ENCODE measurements around the gene RAC3. TPM values are rescaled to one million over a fixed set of nuclear protein-coding genes. Genes with fewer than 3 reads are reported as not detected.

RAC3 gene
- total RNA-seq, 1 donor from 2014 or later, result 31.6 TPM

- Histone ChIP-seq H3K36me3 (no peaks in the 10 kb centered on the region), H3K4me2 (no peak overlapping the region), H3K27me3 (no peaks in the 10 kb centered on the region), H3K4me1 (no peaks in the 10 kb centered on the region), H3F3A (ENCODE audit: low read depth) (peaks cover 37% of the 10 kb centered on the region), H2AFZ (replicated peaks) (no peak overlapping the region), H4K20me1 (ENCODE audit: low read depth) (peaks cover 66% of the 10 kb centered on the region), H3K27ac (no peak overlapping the region), H3K9me3 (ENCODE audit: low read depth) (no peaks in the 10 kb centered on the region), H3K4me3 (no peak overlapping the region), H3K9ac (no peak overlapping the region), H3K79me2 (ENCODE audit: low read depth) (no peaks in the 10 kb centered on the region)
- H3K4me3 Mint-ChIP-seq, result no peak overlapping the region
- TF ChIP-seq EZH2 (IDR thresholded peaks at IDR 0.05) (no peak), EZH2phosphoT487 (IDR thresholded peaks at IDR 0.05) (no peak)
- TF ChIP-seq, protein P1, sequence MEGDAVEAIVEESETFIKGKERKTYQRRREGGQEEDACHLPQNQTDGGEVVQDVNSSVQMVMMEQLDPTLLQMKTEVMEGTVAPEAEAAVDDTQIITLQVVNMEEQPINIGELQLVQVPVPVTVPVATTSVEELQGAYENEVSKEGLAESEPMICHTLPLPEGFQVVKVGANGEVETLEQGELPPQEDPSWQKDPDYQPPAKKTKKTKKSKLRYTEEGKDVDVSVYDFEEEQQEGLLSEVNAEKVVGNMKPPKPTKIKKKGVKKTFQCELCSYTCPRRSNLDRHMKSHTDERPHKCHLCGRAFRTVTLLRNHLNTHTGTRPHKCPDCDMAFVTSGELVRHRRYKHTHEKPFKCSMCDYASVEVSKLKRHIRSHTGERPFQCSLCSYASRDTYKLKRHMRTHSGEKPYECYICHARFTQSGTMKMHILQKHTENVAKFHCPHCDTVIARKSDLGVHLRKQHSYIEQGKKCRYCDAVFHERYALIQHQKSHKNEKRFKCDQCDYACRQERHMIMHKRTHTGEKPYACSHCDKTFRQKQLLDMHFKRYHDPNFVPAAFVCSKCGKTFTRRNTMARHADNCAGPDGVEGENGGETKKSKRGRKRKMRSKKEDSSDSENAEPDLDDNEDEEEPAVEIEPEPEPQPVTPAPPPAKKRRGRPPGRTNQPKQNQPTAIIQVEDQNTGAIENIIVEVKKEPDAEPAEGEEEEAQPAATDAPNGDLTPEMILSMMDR (IDR thresholded peaks at IDR 0.05), result no peak
- DNase-seq (ENCODE audit: low spot score), result no peak
- peaks cover 2% of the 10 kb centered on the region for H3K27me3 Mint-ChIP-seq (ENCODE audit: insufficient read depth, low read depth)
- no peak overlapping the region for H3K27ac Mint-ChIP-seq
- H3K36me3 Mint-ChIP-seq, result peaks cover 5% of the 10 kb centered on the region
- peaks cover 2% of the 10 kb centered on the region for H3K4me1 Mint-ChIP-seq
- H3K9me3 Mint-ChIP-seq, result no peaks in the 10 kb centered on the region
Observed at GRCh38 chr17:82080048-82080788, 48.7 kb downstream of the RAC3 start.

GRCh38 chr17:82080789-82081464, 49.4 kb downstream of the RAC3 start:
- Histone ChIP-seq H3K4me3 (no peak overlapping the region), H3K27ac (no peak overlapping the region), H3K9ac (no peak overlapping the region), H4K20me1 (ENCODE audit: low read depth) (peaks cover 72% of the 10 kb centered on the region), H3K4me1 (no peaks in the 10 kb centered on the region), H3K27me3 (no peaks in the 10 kb centered on the region), H3F3A (ENCODE audit: low read depth) (peaks cover 33% of the 10 kb centered on the region), H3K79me2 (ENCODE audit: low read depth) (no peaks in the 10 kb centered on the region), H3K4me2 (no peak overlapping the region), H2AFZ (replicated peaks) (no peak overlapping the region), H3K9me3 (ENCODE audit: low read depth) (no peaks in the 10 kb centered on the region), H3K36me3 (no peaks in the 10 kb centered on the region)
- no peak for TF ChIP-seq EZH2 (IDR thresholded peaks at IDR 0.05)
- no peak for TF ChIP-seq EZH2phosphoT487 (IDR thresholded peaks at IDR 0.05)
- TF ChIP-seq, protein P1 (IDR thresholded peaks at IDR 0.05), result no peak
- Mint-ChIP-seq H3K27me3 (ENCODE audit: insufficient read depth, low read depth) (peaks cover 2% of the 10 kb centered on the region), H3K36me3 (peaks cover 5% of the 10 kb centered on the region), H3K4me3 (no peak overlapping the region), H3K4me1 (peaks cover 2% of the 10 kb centered on the region), H3K27ac (no peak overlapping the region), H3K9me3 (no peaks in the 10 kb centered on the region)
- DNase-seq (ENCODE audit: low spot score), result no peak

DNA sequence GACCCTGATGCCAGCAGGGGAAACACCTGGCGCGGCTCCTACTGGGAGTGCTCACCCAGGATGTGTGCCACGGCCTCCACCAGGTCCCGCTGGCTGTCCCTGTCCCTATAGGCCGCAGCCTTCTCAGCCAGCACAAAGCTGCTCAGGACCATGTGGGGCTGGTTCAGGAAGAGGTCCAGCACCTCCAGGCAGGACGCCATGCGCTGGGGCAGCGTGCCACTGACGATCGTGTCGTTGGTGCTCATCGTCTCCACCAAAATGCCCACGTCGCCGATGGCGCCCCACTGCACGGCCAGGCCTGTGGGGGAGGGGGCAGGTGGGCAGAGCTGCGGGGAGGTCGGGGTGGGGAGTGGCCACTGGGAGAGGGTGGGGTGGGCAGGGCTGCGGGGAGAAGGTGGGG, 50.1 kb downstream of the RAC3 start:
- H3K27me3 Mint-ChIP-seq (ENCODE audit: insufficient read depth, low read depth), result peaks cover 2% of the 10 kb centered on the region
- no peak overlapping the region for H2AFZ ChIP-seq (replicated peaks)
- H3F3A ChIP-seq (ENCODE audit: low read depth), result peaks cover 27% of the 10 kb centered on the region
- H3K9me3 ChIP-seq (ENCODE audit: low read depth), result no peaks in the 10 kb centered on the region
- DNase-seq (ENCODE audit: low spot score), result no peak
- no peak overlapping the region for H3K27ac Mint-ChIP-seq
- no peak overlapping the region for H3K4me2 ChIP-seq
- no peaks in the 10 kb centered on the region for H3K4me1 ChIP-seq
- peaks cover 76% of the 10 kb centered on the region for H4K20me1 ChIP-seq (ENCODE audit: low read depth)
- H3K4me1 Mint-ChIP-seq, result peaks cover 2% of the 10 kb centered on the region
- no peak overlapping the region for H3K4me3 ChIP-seq
- H3K36me3 ChIP-seq, result no peaks in the 10 kb centered on the region
- H3K79me2 ChIP-seq (ENCODE audit: low read depth), result no peaks in the 10 kb centered on the region
- no peak overlapping the region for H3K27ac ChIP-seq
- TF ChIP-seq EZH2 (IDR thresholded peaks at IDR 0.05) (no peak), EZH2phosphoT487 (IDR thresholded peaks at IDR 0.05) (no peak)
- TF ChIP-seq, protein P1 (IDR thresholded peaks at IDR 0.05), result no peak
- no peaks in the 10 kb centered on the region for H3K27me3 ChIP-seq
- H3K9ac ChIP-seq, result no peak overlapping the region
- no peak overlapping the region for H3K4me3 Mint-ChIP-seq
- no peaks in the 10 kb centered on the region for H3K9me3 Mint-ChIP-seq
- H3K36me3 Mint-ChIP-seq, result peaks cover 5% of the 10 kb centered on the region
